SK-N-SH (cell line): ENCODE results near the gene MSMP. TPM values are rescaled to one million over a fixed set of nuclear protein-coding genes. Genes with fewer than 3 reads are reported as not detected.

ENCODE experiments used
- CTCF ChIA-PET: fragments of 300-600, 350-600 bp; formaldehyde crosslinking; extraction: SDS; loops from one replicate; lab custom pipeline; 2021; lab: Yijun Ruan, JAX
- POLR2A ChIA-PET: fragments of 350-600 bp; sonication (Branson Sonifier 250); formaldehyde crosslinking; extraction: SDS; loops from one replicate; lab custom pipeline; 2020; ENCODE audit warnings: antibody characterized with exemption, inconsistent platforms; lab: Yijun Ruan, JAX
- DNase-seq: peaks from one replicate; pipeline ENCODE4 v3.0.0; 2012
- H2AFZ ChIP-seq: fragments of 200-600 bp; sonication (generic); 2 replicates; pipeline ENCODE4 v1.8.1; 2016; ENCODE audit warnings: antibody characterized with exemption, mild to moderate bottlenecking, low read depth
- H3F3A ChIP-seq: fragments of 200-600 bp; sonication (generic); replicated peaks from 2 replicates; pipeline ENCODE3; 2016; ENCODE audit warnings: antibody characterized with exemption, mild to moderate bottlenecking; ENCODE audit not compliant: insufficient read depth
- H3K27ac ChIP-seq, 2 experiments: fragments of 200-500 bp in 1 of 2; fragments of 200-600 bp in 1 of 2; sonication (Bioruptor generic) in 1 of 2; sonication (generic), shearing (Covaris generic) in 1 of 2; 2 replicates each; pipeline versions ENCODE4 v1.5.1 to v1.6.1; 2014 to 2016; ENCODE audit warnings: low read depth in 2 of 2, inconsistent platforms in 1 of 2, low read length in 1 of 2, mild to moderate bottlenecking in 1 of 2, mixed read lengths in 1 of 2
- H3K27me3 ChIP-seq: fragments of 200-600 bp; sonication (generic), shearing (Covaris generic); 2 replicates; pipeline ENCODE4 v1.6.1; 2016; ENCODE audit warnings: mixed run types; ENCODE audit not compliant: insufficient read depth
- H3K36me3 ChIP-seq, 2 experiments: fragments of 200-500 bp in 1 of 2; fragments of 200-600 bp in 1 of 2; sonication (Bioruptor generic) in 1 of 2; sonication (generic) in 1 of 2; replicated peaks in 1 of 2; 2 replicates each; pipeline versions ENCODE3 to v1.5.1; 2014 to 2016; ENCODE audit warnings: low read length in 1 of 2, mild to moderate bottlenecking in 1 of 2; ENCODE audit not compliant: insufficient read depth in 2 of 2, control insufficient read depth in 1 of 2
- H3K4me1 ChIP-seq, 2 experiments: fragments of 200-500 bp in 1 of 2; fragments of 200-600 bp in 1 of 2; sonication (Bioruptor generic) in 1 of 2; sonication (generic), shearing (Covaris generic) in 1 of 2; 2 replicates each; pipeline versions ENCODE4 v1.5.1 to v1.6.1; 2014 to 2016; ENCODE audit warnings: low read depth in 1 of 2, low read length in 1 of 2, mixed run types in 1 of 2; ENCODE audit not compliant: insufficient read depth in 2 of 2, control insufficient read depth in 1 of 2
- H3K4me2 ChIP-seq: fragments of 200-600 bp; sonication (generic), shearing (Covaris generic); 2 replicates; pipeline ENCODE4 v1.6.1; 2017; ENCODE audit warnings: mixed run types
- H3K4me3 ChIP-seq, 2 experiments: fragments of 200-500 bp in 1 of 2; fragments of 200-600 bp in 1 of 2; sonication (Bioruptor generic) in 1 of 2; sonication (generic), shearing (Covaris generic) in 1 of 2; 2 replicates each; pipeline versions ENCODE4 v1.5.1 to v1.8.1; 2014 to 2016; ENCODE audit warnings: low read depth in 2 of 2, inconsistent platforms in 1 of 2, low read length in 1 of 2, mild to moderate bottlenecking in 1 of 2, mixed read lengths in 1 of 2, moderate library complexity in 1 of 2
- H3K79me2 ChIP-seq: fragments of 200-600 bp; sonication (generic); 2 replicates; pipeline ENCODE4 v1.8.1; 2017; ENCODE audit warnings: mild to moderate bottlenecking; ENCODE audit not compliant: insufficient read depth
- H3K9ac ChIP-seq: fragments of 200-600 bp; sonication (generic); 2 replicates; pipeline ENCODE4 v1.6.1; 2017; ENCODE audit warnings: mixed run types
- H3K9me2 ChIP-seq: fragments of 200-600 bp; sonication (generic); 2 replicates; pipeline ENCODE4 v1.6.1; 2017; ENCODE audit warnings: mixed run types
- H3K9me3 ChIP-seq: fragments of 200-600 bp; sonication (generic); 2 replicates; pipeline ENCODE4 v1.6.1; 2017; ENCODE audit warnings: mixed run types, mild to moderate bottlenecking, moderate library complexity
- H4K20me1 ChIP-seq: fragments of 200-600 bp; sonication (generic); 2 replicates; pipeline ENCODE4 v1.6.1; 2017; ENCODE audit warnings: mild to moderate bottlenecking, mixed run types; ENCODE audit not compliant: insufficient read depth
- CHD2 ChIP-seq: fragments of 150-350 bp; IDR thresholded peaks from 2 replicates; pipeline ENCODE4 v1.6.1; 2018; ENCODE audit warnings: low read length; ENCODE audit not compliant: partially characterized antibody
- FOSL2 ChIP-seq: IDR thresholded peaks from 2 replicates; pipeline ENCODE4 v1.4.0; 2012; ENCODE audit warnings: low read depth, mild to moderate bottlenecking, moderate library complexity, borderline replicate concordance
- FOXJ3 ChIP-seq: sonication (generic); formaldehyde crosslinking; IDR thresholded peaks from 2 replicates; pipeline ENCODE4 v1.5.1; 2020; ENCODE audit warnings: mild to moderate bottlenecking, missing genetic modification reagents
- FOXM1 ChIP-seq: IDR thresholded peaks from 2 replicates; pipeline ENCODE4 v1.4.0; 2012; ENCODE audit warnings: low read depth, mild to moderate bottlenecking
- IRF3 ChIP-seq: fragments of 150-350 bp; IDR thresholded peaks from 2 replicates; pipeline ENCODE4 v1.6.1; 2016; ENCODE audit warnings: mild to moderate bottlenecking, low read depth, low read length
- MAX ChIP-seq: IDR thresholded peaks from 2 replicates; pipeline ENCODE4 v1.4.0; 2012; ENCODE audit warnings: low read depth
- NFIC ChIP-seq: IDR thresholded peaks from 2 replicates; pipeline ENCODE4 v1.4.0; 2012; ENCODE audit warnings: borderline replicate concordance
- PBX3 ChIP-seq: IDR thresholded peaks from 2 replicates; pipeline ENCODE4; 2012
- RCOR1 ChIP-seq: fragments of 150-350 bp; IDR thresholded peaks from 2 replicates; pipeline ENCODE4 v1.6.1; 2017; ENCODE audit warnings: antibody characterized with exemption, low read length
- REST ChIP-seq: IDR thresholded peaks from 2 replicates; pipeline ENCODE4 v1.6.1; 2012; ENCODE audit warnings: mild to moderate bottlenecking, low read depth, low read length, moderate library complexity
- RFX5 ChIP-seq: IDR thresholded peaks from 2 replicates; pipeline ENCODE4 v1.6.1; 2012; ENCODE audit warnings: mild to moderate bottlenecking, improper control_type of control experiment, low read length
- RXRA ChIP-seq: IDR thresholded peaks from 2 replicates; pipeline ENCODE4 v1.4.0; 2012; ENCODE audit warnings: low read depth, mild to moderate bottlenecking, borderline replicate concordance
- SMC3 ChIP-seq: IDR thresholded peaks from 2 replicates; pipeline ENCODE4 v1.6.1; 2012; ENCODE audit warnings: low read depth, low read length, improper control_type of control experiment
- YY1 ChIP-seq: IDR thresholded peaks from 2 replicates; pipeline ENCODE4 v1.4.0; 2012; ENCODE audit warnings: low read depth, mild to moderate bottlenecking
- ZBTB33 ChIP-seq: IDR thresholded peaks from 2 replicates; pipeline ENCODE4 v1.4.0; 2012; ENCODE audit warnings: low read depth, borderline replicate concordance
- WGBS: methylation state at CpG from one replicate; pipeline ENCODE4 v1.1.6; 2017; ENCODE audit warnings: low lambda C conversion rate; 5-methylcytosine and 5-hydroxymethylcytosine counted together
- polyA plus RNA-seq, 3 experiments: library from polyadenylated mRNA; depleted of rRNA; stranded (reverse); fragments of >200 nt; gene quantifications; 2 replicates each; pipeline ENCODE4 v1.2.3, GENCODE V29; 2012

MSMP gene
- polyA plus RNA-seq, 1 of the 3 experiments (the other 2 are of a cell fraction): 1.2 TPM

GRCh38 chr9:35790385-35791296, 36.6 kb upstream of the MSMP start (continued):
- TF ChIP-seq RCOR1: no peak
- TF ChIP-seq SMC3: peak; percentile 72

GRCh38 chr9:35790025-35790384, 35.9 kb upstream of the MSMP start:
- Histone ChIP-seq H3K4me3 (no peak overlapping the region), H3K9me2 (no peaks in the 10 kb centered on the region), H3K4me2 (0 out of 2 replicates have a peak overlapping the region, but pooled peaks have one; percentile 19), H3F3A (peaks cover 4% of the 10 kb centered on the region), H2AFZ (no peak overlapping the region), H4K20me1 (no peaks in the 10 kb centered on the region), H3K27me3 (no peaks in the 10 kb centered on the region), H3K9ac (no peak overlapping the region), H3K79me2 (no peaks in the 10 kb centered on the region), H3K9me3 (no peaks in the 10 kb centered on the region), H3K36me3 (peaks cover 0 to 3% of the 10 kb centered on the region in 2 experiments), H3K27ac (no peak overlapping the region), H3K4me1 (peaks cover 0 to 12% of the 10 kb centered on the region in 2 experiments; a peak in 1 of 4 replicates)
- TF ChIP-seq MAX: no peak
- TF ChIP-seq YY1: no peak
- no peak for TF ChIP-seq FOXM1
- TF ChIP-seq NFIC: no peak
- no peak for TF ChIP-seq FOXJ3 (CRISPR knock-in tag)
- TF ChIP-seq CHD2: no peak
- TF ChIP-seq SMC3: no peak
- TF ChIP-seq FOSL2: no peak
- no peak for TF ChIP-seq ZBTB33
- CTCF ChIA-PET: interaction anchor here (0.7 to 6.5 kb wide), 62 partner anchors 8 to 247 kb away, joined by 3 to 136 read pairs (median 6); partner anchors contain the start of genes CCDC107, CREB3, FAM221B and GBA2
- WGBS: 26% methylated on average over 4 of the region's 4 CpGs
- POLR2A ChIA-PET: interaction anchor here (1.3 kb wide), 1 partner anchor 24 kb away, joined by 5 read pairs; the partner anchor contains the start of gene HINT2
- no peak for DNase-seq

- Histone ChIP-seq H3K9ac (no peak overlapping the region), H3K36me3 (peaks cover 0 to 3% of the 10 kb centered on the region in 2 experiments), H3K79me2 (no peaks in the 10 kb centered on the region), H3K9me2 (no peaks in the 10 kb centered on the region), H3K27me3 (no peaks in the 10 kb centered on the region), H3K27ac (no peak overlapping the region), H3K4me2 (no peak overlapping the region), H2AFZ (no peak overlapping the region), H3K4me1 (peaks cover 0 to 12% of the 10 kb centered on the region in 2 experiments; a peak in 1 of 4 replicates), H3F3A (peaks cover 4% of the 10 kb centered on the region), H3K9me3 (no peaks in the 10 kb centered on the region), H3K4me3 (no peak overlapping the region), H4K20me1 (no peaks in the 10 kb centered on the region)
- DNase-seq: no peak
- POLR2A ChIA-PET: no interaction called here
- CTCF ChIA-PET: interaction anchor here (0.8 to 6.5 kb wide), 57 partner anchors 7 to 234 kb away, joined by 3 to 136 read pairs (median 7); partner anchors contain the start of genes CCDC107, CREB3, FAM221B and GBA2
- WGBS: 95% methylated on average over 2 of the region's 2 CpGs
- TF ChIP-seq REST (no peak), NFIC (no peak), FOSL2 (no peak), IRF3 (no peak), RXRA (no peak), RFX5 (no peak), PBX3 (no peak)
These were observed 35.5 kb upstream of the MSMP start for GRCh38 chr9:35789541-35789940.
